MM.1S (cell line): Measurements from ENCODE around the gene GNG3.
"Not testable (repeated sequence)": the region's sequence is repeated elsewhere in the genome, so short reads cannot be mapped to it uniquely, and the experiment has no call there.

Source experiments
- EZH2 ChIP-seq: fragments of 300-600 bp; sonication (generic); optimal IDR thresholded peaks from 2 replicates; pipeline ENCODE3; 2017; ENCODE audit warnings: low read depth, mild to moderate bottlenecking, antibody characterized with exemption, low read length, mixed read lengths
- EZH2phosphoT487 ChIP-seq: fragments of 300-600 bp; sonication (generic); IDR thresholded peaks from 2 replicates; pipeline ENCODE4 v1.6.1; 2018; ENCODE audit warnings: antibody characterized with exemption, low read length
- TF ChIP-seq, protein P1 (sequence below): fragments of 300-600 bp; sonication (generic); IDR thresholded peaks from 2 replicates; pipeline ENCODE4 v1.5.1; 2016; ENCODE audit warnings: antibody characterized with exemption, low read length, mixed read lengths

DNA sequence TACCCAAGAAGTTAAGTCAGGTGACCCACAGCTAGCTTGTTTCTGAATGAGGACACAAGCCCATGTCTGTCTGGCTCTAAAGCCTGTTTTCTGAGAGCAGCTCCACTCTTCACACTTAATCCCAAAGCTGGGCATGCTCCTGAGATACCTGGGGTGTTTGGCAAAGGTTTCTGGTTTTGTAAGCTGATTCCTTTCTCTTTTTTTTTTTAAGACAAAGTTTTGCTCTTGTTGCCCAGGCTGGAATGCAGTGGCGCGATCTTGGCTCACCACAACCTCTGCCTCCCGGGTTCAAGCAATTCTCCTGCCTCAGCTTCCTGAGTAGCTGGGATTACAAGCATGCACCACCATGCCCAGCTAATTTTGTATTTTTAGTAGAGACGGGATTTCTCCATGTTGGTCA is 13.9 kb upstream of the GNG3 start:
- TF ChIP-seq, protein P1, sequence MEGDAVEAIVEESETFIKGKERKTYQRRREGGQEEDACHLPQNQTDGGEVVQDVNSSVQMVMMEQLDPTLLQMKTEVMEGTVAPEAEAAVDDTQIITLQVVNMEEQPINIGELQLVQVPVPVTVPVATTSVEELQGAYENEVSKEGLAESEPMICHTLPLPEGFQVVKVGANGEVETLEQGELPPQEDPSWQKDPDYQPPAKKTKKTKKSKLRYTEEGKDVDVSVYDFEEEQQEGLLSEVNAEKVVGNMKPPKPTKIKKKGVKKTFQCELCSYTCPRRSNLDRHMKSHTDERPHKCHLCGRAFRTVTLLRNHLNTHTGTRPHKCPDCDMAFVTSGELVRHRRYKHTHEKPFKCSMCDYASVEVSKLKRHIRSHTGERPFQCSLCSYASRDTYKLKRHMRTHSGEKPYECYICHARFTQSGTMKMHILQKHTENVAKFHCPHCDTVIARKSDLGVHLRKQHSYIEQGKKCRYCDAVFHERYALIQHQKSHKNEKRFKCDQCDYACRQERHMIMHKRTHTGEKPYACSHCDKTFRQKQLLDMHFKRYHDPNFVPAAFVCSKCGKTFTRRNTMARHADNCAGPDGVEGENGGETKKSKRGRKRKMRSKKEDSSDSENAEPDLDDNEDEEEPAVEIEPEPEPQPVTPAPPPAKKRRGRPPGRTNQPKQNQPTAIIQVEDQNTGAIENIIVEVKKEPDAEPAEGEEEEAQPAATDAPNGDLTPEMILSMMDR, result not testable (repeated sequence)
- TF ChIP-seq EZH2phosphoT487, EZH2: not testable (repeated sequence)
